ENCODE data around the gene TTC27. TPM values are rescaled to one million over a fixed set of nuclear protein-coding genes. Genes with fewer than 3 reads are reported as not detected.
A peak's percentile ranks its signal among the peaks of the same experiment; 100 is the strongest.

TTC27 gene
- total RNA-seq, 1 donor from 2014 or later, result 7.5 TPM

- Histone ChIP-seq H3K4me1 (peaks cover 11% of the 10 kb centered on the region), H3K4me3 (no peak overlapping the region), H3K9me3 (replicated peaks) (no peaks in the 10 kb centered on the region), H3K27ac (replicated peaks) (peak overlapping the region; percentile 31), H3K36me3 (peaks cover 34% of the 10 kb centered on the region), H3K27me3 (ENCODE audit: low read depth) (no peaks in the 10 kb centered on the region)
- no peak for DNase-seq
- intact Hi-C loops (cut with micrococcal nuclease), result no loop called here
- TF ChIP-seq, protein P1, sequence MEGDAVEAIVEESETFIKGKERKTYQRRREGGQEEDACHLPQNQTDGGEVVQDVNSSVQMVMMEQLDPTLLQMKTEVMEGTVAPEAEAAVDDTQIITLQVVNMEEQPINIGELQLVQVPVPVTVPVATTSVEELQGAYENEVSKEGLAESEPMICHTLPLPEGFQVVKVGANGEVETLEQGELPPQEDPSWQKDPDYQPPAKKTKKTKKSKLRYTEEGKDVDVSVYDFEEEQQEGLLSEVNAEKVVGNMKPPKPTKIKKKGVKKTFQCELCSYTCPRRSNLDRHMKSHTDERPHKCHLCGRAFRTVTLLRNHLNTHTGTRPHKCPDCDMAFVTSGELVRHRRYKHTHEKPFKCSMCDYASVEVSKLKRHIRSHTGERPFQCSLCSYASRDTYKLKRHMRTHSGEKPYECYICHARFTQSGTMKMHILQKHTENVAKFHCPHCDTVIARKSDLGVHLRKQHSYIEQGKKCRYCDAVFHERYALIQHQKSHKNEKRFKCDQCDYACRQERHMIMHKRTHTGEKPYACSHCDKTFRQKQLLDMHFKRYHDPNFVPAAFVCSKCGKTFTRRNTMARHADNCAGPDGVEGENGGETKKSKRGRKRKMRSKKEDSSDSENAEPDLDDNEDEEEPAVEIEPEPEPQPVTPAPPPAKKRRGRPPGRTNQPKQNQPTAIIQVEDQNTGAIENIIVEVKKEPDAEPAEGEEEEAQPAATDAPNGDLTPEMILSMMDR (IDR thresholded peaks at IDR 0.05; ENCODE audit: borderline replicate concordance), result no peak
Observed at GRCh38 chr2:32683520-32684086, 55.8 kb downstream of the TTC27 start.

DNA sequence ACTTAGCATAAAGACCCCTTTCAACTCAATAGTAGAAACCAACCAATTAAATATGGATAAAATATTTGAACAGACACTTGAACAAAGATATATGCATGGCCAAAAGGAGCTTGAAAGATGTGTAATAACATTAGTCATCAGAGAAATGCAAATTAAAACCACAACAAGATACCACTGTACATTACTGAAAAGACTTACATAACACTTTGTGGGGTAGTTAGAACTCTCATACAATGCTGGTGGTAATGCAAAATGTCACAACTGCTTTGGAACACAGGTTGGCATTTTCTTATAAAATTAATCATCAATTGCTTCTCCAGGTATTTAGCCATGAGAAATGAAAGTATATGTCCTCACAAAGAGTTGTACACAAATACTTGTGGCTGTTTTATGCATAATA is 60.7 kb downstream of the TTC27 start:
- no peak overlapping the region for H3K4me3 ChIP-seq
- intact Hi-C loops (cut with micrococcal nuclease), result no loop called here
- no peaks in the 10 kb centered on the region for H3K27me3 ChIP-seq (ENCODE audit: low read depth)
- H3K4me1 ChIP-seq, result peaks cover 12% of the 10 kb centered on the region
- TF ChIP-seq, protein P1 (IDR thresholded peaks at IDR 0.05; ENCODE audit: borderline replicate concordance), result no peak
- no peak for DNase-seq
- H3K9me3 ChIP-seq (replicated peaks), result no peaks in the 10 kb centered on the region
- H3K36me3 ChIP-seq, result peaks cover 14% of the 10 kb centered on the region
- H3K27ac ChIP-seq (replicated peaks), result no peak overlapping the region

GRCh38 chr2:32691678-32692077 is 63.8 kb downstream of the TTC27 start:
- DNase-seq, result no peak
- no peak overlapping the region for H3K27ac ChIP-seq (replicated peaks)
- no peaks in the 10 kb centered on the region for H3K27me3 ChIP-seq (ENCODE audit: low read depth)
- H3K9me3 ChIP-seq (replicated peaks), result no peaks in the 10 kb centered on the region
- peaks cover 6% of the 10 kb centered on the region for H3K36me3 ChIP-seq
- TF ChIP-seq, protein P1 (IDR thresholded peaks at IDR 0.05; ENCODE audit: borderline replicate concordance), result no peak
- peaks cover 8% of the 10 kb centered on the region for H3K4me1 ChIP-seq
- no peak overlapping the region for H3K4me3 ChIP-seq
- intact Hi-C loops (cut with micrococcal nuclease), result no loop called here

- Histone ChIP-seq H3K9me3 (replicated peaks) (no peaks in the 10 kb centered on the region), H3K4me1 (peaks cover 13% of the 10 kb centered on the region), H3K36me3 (peaks cover 6% of the 10 kb centered on the region), H3K27me3 (ENCODE audit: low read depth) (no peaks in the 10 kb centered on the region), H3K4me3 (no peak overlapping the region), H3K27ac (replicated peaks) (no peak overlapping the region)
- TF ChIP-seq, protein P1 (IDR thresholded peaks at IDR 0.05; ENCODE audit: borderline replicate concordance), result no peak
- no peak for DNase-seq
- intact Hi-C loops (cut with micrococcal nuclease), result no loop called here
Observed at GRCh38 chr2:32696439-32696838, 68.6 kb downstream of the TTC27 start.

- TF ChIP-seq, protein P1 (IDR thresholded peaks at IDR 0.05; ENCODE audit: borderline replicate concordance), result no peak
- Histone ChIP-seq H3K27me3 (ENCODE audit: low read depth) (no peaks in the 10 kb centered on the region), H3K36me3 (peaks cover 6% of the 10 kb centered on the region), H3K4me1 (peaks cover 16% of the 10 kb centered on the region), H3K27ac (replicated peaks) (no peak overlapping the region), H3K4me3 (no peak overlapping the region), H3K9me3 (replicated peaks) (no peaks in the 10 kb centered on the region)
- no peak for DNase-seq
- intact Hi-C loops (cut with micrococcal nuclease), result no loop called here
Observed at GRCh38 chr2:32697156-32697555, 69.3 kb downstream of the TTC27 start.
